H1 (cell line): ENCODE data around the gene TSHZ2. TPM values are rescaled to one million over a fixed set of nuclear protein-coding genes. Genes with fewer than 3 reads are reported as not detected.

Source experiments
- CTCF ChIA-PET: fragments of 300-600 bp; sonication (Branson Sonifier 250); formaldehyde crosslinking; loops from one replicate; lab custom pipeline; 2021; ENCODE audit not compliant: partially characterized antibody; lab: Charles Lee
- POLR2A ChIA-PET: fragments of 300-600 bp; sonication (Branson Sonifier 250); formaldehyde crosslinking; loops from one replicate; lab custom pipeline; 2021; ENCODE audit warnings: inconsistent platforms; ENCODE audit not compliant: partially characterized antibody; lab: Charles Lee
- DNase-seq, 2 experiments: peaks; one replicate each; pipeline versions ENCODE4 v3.0.0 to v3.0.0-alpha.2; 2010 to 2022; ENCODE audit warnings: low spot score in 2 of 2, low read depth in 1 of 2, mixed read lengths in 1 of 2
- FAIRE-seq: peaks from 2 replicates; lab custom pipeline; 2011; peaks lifted over from hg19 to GRCh38; lab: Jason Lieb, UNC
- H2AFZ ChIP-seq: 2 replicates; pipeline ENCODE4 v1.8.1; 2012; ENCODE audit warnings: low read length, inconsistent platforms
- H2AK5ac ChIP-seq: 2 replicates; pipeline ENCODE4 v1.6.1; 2013; ENCODE audit warnings: low read depth, low read length
- H2BK120ac ChIP-seq: replicated peaks from 2 replicates; pipeline ENCODE3; 2013; ENCODE audit warnings: low read depth, low read length, inconsistent platforms
- H2BK12ac ChIP-seq: 2 replicates; pipeline ENCODE4 v1.6.1; 2013; ENCODE audit warnings: low read depth, low read length
- H2BK15ac ChIP-seq: 2 replicates; pipeline ENCODE4 v1.6.1; 2013; ENCODE audit warnings: low read length
- H2BK20ac ChIP-seq: 2 replicates; pipeline ENCODE4 v1.6.1; 2013; ENCODE audit warnings: low read length
- H2BK5ac ChIP-seq: 2 replicates; pipeline ENCODE4 v1.6.1; 2013; ENCODE audit warnings: low read depth, low read length
- H3K14ac ChIP-seq: 2 replicates; pipeline ENCODE4 v1.6.1; 2013; ENCODE audit warnings: inconsistent platforms; ENCODE audit not compliant: insufficient read length
- H3K18ac ChIP-seq: 2 replicates; pipeline ENCODE4 v1.6.1; 2013; ENCODE audit warnings: low read length; ENCODE audit errors: extremely low read depth
- H3K23ac ChIP-seq: 2 replicates; pipeline ENCODE4 v1.6.1; 2013; ENCODE audit warnings: inconsistent platforms; ENCODE audit not compliant: insufficient read length
- H3K23me2 ChIP-seq: 2 replicates; pipeline ENCODE4 v1.6.1; 2013; ENCODE audit warnings: low read depth, low read length
- H3K27ac ChIP-seq: 2 replicates; pipeline ENCODE4 v1.6.1; 2011; ENCODE audit warnings: low read depth, low read length, inconsistent platforms
- H3K27me3 ChIP-seq, 4 experiments: replicated peaks in 1 of 4; 1 replicate in 1 of 4; 2 replicates in 3 of 4; pipeline versions ENCODE4 v1.6.1 to v1.8.1; 2011 to 2013; ENCODE audit warnings: low read length in 3 of 4, mild to moderate bottlenecking in 3 of 4, inconsistent platforms in 2 of 4, mixed read lengths in 2 of 4, moderate library complexity in 1 of 4; ENCODE audit not compliant: control insufficient read depth in 3 of 4, insufficient read depth in 3 of 4; ENCODE audit errors: extremely low read depth in 1 of 4
- H3K36me3 ChIP-seq, 4 experiments: 2 replicates each; pipeline versions ENCODE4 v1.6.1 to v1.8.1; 2011 to 2013; ENCODE audit warnings: mild to moderate bottlenecking in 4 of 4, low read length in 3 of 4, moderate library complexity in 2 of 4, control low read depth in 1 of 4, inconsistent platforms in 1 of 4; ENCODE audit not compliant: insufficient read depth in 4 of 4, control insufficient read depth in 2 of 4
- H3K4ac ChIP-seq: replicated peaks from 2 replicates; pipeline ENCODE3; 2013; ENCODE audit warnings: low read length, low read depth, mixed read lengths, inconsistent platforms; ENCODE audit not compliant: insufficient read length
- H3K4me1 ChIP-seq, 4 experiments: replicated peaks in 1 of 4; 1 replicate in 1 of 4; 2 replicates in 3 of 4; pipeline versions ENCODE4 v1.6.1 to v1.8.1; 2011 to 2013; ENCODE audit warnings: low read length in 3 of 4, inconsistent platforms in 2 of 4, mixed read lengths in 1 of 4; ENCODE audit not compliant: insufficient read depth in 4 of 4, control insufficient read depth in 3 of 4
- H3K4me2 ChIP-seq, 2 experiments: 2 replicates each; pipeline versions ENCODE4 v1.6.1 to v1.8.1; 2011 to 2013; ENCODE audit warnings: low read depth in 2 of 2, low read length in 2 of 2, control low read depth in 1 of 2, inconsistent platforms in 1 of 2, mild to moderate bottlenecking in 1 of 2; ENCODE audit not compliant: insufficient read depth in 1 of 2
- H3K4me3 ChIP-seq, 4 experiments: fragments of 200-600, 300-600 bp in 1 of 4; sonication (generic), shearing (Covaris generic), sonication (Bioruptor Twin) in 1 of 4; 2 replicates each; pipeline versions ENCODE4 v1.5.1 to v1.8.1; 2011 to 2016; ENCODE audit warnings: low read length in 4 of 4, low read depth in 3 of 4, control low read depth in 2 of 4, inconsistent platforms in 2 of 4, mild to moderate bottlenecking in 2 of 4, mixed read lengths in 1 of 4, moderate library complexity in 1 of 4; ENCODE audit not compliant: insufficient read depth in 2 of 4; ENCODE audit errors: extremely low read depth in 1 of 4
- H3K56ac ChIP-seq: replicated peaks from 2 replicates; pipeline ENCODE3; 2013; ENCODE audit warnings: low read depth, mild to moderate bottlenecking, mixed read lengths, low read length, inconsistent platforms; ENCODE audit not compliant: insufficient read length
- H3K79me1 ChIP-seq: 2 replicates; pipeline ENCODE4 v1.6.1; 2013; ENCODE audit warnings: low read depth, low read length, control low read depth
- H3K79me2 ChIP-seq, 2 experiments: 2 replicates each; pipeline versions ENCODE4 v1.6.1 to v1.8.1; 2012 to 2013; ENCODE audit warnings: low read length in 2 of 2, mild to moderate bottlenecking in 2 of 2, inconsistent platforms in 1 of 2; ENCODE audit not compliant: insufficient read depth in 2 of 2, control insufficient read depth in 1 of 2
- H3K9ac ChIP-seq, 4 experiments: replicated peaks in 1 of 4; 1 replicate in 1 of 4; 2 replicates in 3 of 4; pipeline versions ENCODE4 v1.6.1 to v1.8.1; 2011 to 2013; ENCODE audit warnings: low read depth in 3 of 4, low read length in 3 of 4, control low read depth in 2 of 4, mild to moderate bottlenecking in 2 of 4, moderate library complexity in 2 of 4, inconsistent platforms in 1 of 4; ENCODE audit errors: extremely low read depth in 1 of 4
- H3K9me3 ChIP-seq, 2 experiments: 2 replicates each; pipeline versions ENCODE4 v1.6.1 to v1.8.1; 2012 to 2013; ENCODE audit warnings: mild to moderate bottlenecking in 2 of 2, moderate library complexity in 2 of 2, control low read depth in 1 of 2, inconsistent platforms in 1 of 2, low read depth in 1 of 2, low read length in 1 of 2, mixed read lengths in 1 of 2; ENCODE audit not compliant: insufficient read depth in 2 of 2
- H4K20me1 ChIP-seq, 2 experiments: replicated peaks in 1 of 2; 2 replicates each; pipeline versions ENCODE3 to v1.8.1; 2011 to 2013; ENCODE audit warnings: inconsistent platforms in 2 of 2, low read length in 2 of 2, mild to moderate bottlenecking in 1 of 2; ENCODE audit not compliant: insufficient read depth in 2 of 2, control insufficient read depth in 1 of 2
- H4K5ac ChIP-seq: 2 replicates; pipeline ENCODE4 v1.6.1; 2013; ENCODE audit warnings: low read length, low read depth, mixed read lengths, inconsistent platforms; ENCODE audit not compliant: insufficient read length
- H4K8ac ChIP-seq: 2 replicates; pipeline ENCODE4 v1.8.0; 2013; ENCODE audit warnings: mild to moderate bottlenecking, moderate library complexity, low read length, inconsistent platforms; ENCODE audit not compliant: insufficient read depth; ENCODE audit errors: extremely low read depth
- H4K91ac ChIP-seq: replicated peaks from 2 replicates; pipeline ENCODE3; 2013; ENCODE audit warnings: low read length, mixed read lengths, inconsistent platforms; ENCODE audit not compliant: insufficient read length
- ATF2 ChIP-seq: IDR thresholded peaks from 2 replicates; pipeline ENCODE4 v1.6.1; 2012; ENCODE audit warnings: low read length, inconsistent platforms
- BRCA1 ChIP-seq: IDR thresholded peaks from 2 replicates; pipeline ENCODE4 v1.6.1; 2012; ENCODE audit warnings: low read depth, low read length, improper control_type of control experiment
- CHD2 ChIP-seq: IDR thresholded peaks from 2 replicates; pipeline ENCODE4 v1.6.1; 2012; ENCODE audit warnings: low read length, improper control_type of control experiment
- POLR2AphosphoS5 ChIP-seq: IDR thresholded peaks from 2 replicates; pipeline ENCODE4 v1.6.1; 2011; ENCODE audit warnings: low read depth, low read length
- POU5F1 ChIP-seq: IDR thresholded peaks from 2 replicates; pipeline ENCODE4 v1.6.1; 2011; ENCODE audit warnings: low read depth, mild to moderate bottlenecking, low read length, moderate library complexity
- SP4 ChIP-seq: IDR thresholded peaks from 2 replicates; pipeline ENCODE4 v1.6.1; 2012; ENCODE audit warnings: low read length, inconsistent platforms
- WGBS, 2 experiments: shearing (Covaris generic) in 1 of 2; methylation state at CpG; one replicate each; pipeline versions ENCODE4 v1.1.6 to v1.1.7; 2013 to 2015; ENCODE audit warnings: low lambda C conversion rate in 2 of 2, mixed read lengths in 2 of 2, inconsistent platforms in 1 of 2, low coverage in 1 of 2, missing lambda C conversion rate in 1 of 2; ENCODE audit not compliant: insufficient replicate concordance in 2 of 2, insufficient coverage in 1 of 2, insufficient read length in 1 of 2; ENCODE audit errors: extremely low coverage in 1 of 2, missing lambda C conversion rate in 1 of 2; 5-methylcytosine and 5-hydroxymethylcytosine counted together
- polyA plus RNA-seq, 7 experiments: library from polyadenylated mRNA; depleted of rRNA in 3 of 7; stranded (reverse) in 5 of 7; unstranded in 2 of 7; fragments of >200 nt in 5 of 7; fragments of 200-250 nt in 2 of 7; gene quantifications; 1 replicate in 5 of 7; 2 replicates in 1 of 7; 4 replicates in 1 of 7; pipeline versions ENCODE4 v1.2.1 to v1.2.3, GENCODE V29; 2011 to 2013; ENCODE audit warnings: missing spikeins in 2 of 7, mixed read lengths in 2 of 7
- total RNA-seq: library from RNA; stranded (reverse); fragmentation: NEBNext Ultra II Directional; extraction: Animal tissue kit (Norgen Biotek cat#: 25700); gene quantifications from 2 replicates; pipeline ENCODE4 v1.2.1, GENCODE V29; 2021
- TF ChIP-seq, protein P1 (sequence below): IDR thresholded peaks from 2 replicates; pipeline ENCODE4 v1.6.1; 2012; ENCODE audit warnings: inconsistent platforms

The TSHZ2 gene
- total and polyA plus RNA-seq, 2 of the 8 experiments (the other 6 are each of a cell fraction or from before 2014, with no cell fraction given), result 0.14 to 0.30 TPM

DNA sequence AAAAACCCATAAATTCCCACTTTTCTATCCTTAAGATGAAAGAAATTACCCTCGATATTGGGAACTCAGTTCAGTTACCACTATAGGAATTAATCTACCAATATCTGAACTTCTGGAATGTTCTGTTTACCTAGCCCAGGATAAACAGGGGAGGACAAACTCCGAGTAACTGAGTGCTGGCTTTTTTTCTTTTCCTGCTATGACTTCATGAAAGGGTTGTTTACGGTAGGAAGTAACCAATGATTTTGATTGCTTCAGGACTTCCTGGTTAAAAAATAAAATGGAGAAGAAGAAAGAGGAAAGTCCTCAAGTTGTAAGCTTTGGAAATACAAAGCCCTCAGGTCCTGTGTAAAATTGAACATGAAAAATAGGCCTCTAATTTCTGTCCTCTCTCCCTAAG, 453.8 kb downstream of the TSHZ2 start:
- POLR2A ChIA-PET, result interaction anchor here (0.6 kb wide), 1 partner anchor 436 kb away, joined by 3 read pairs; no protein-coding TSS in a partner anchor
- CTCF ChIA-PET, result no interaction called here
- Histone ChIP-seq H3K4me1 (peaks cover 0 to 3% (median 0%) of the 10 kb centered on the region in 4 experiments; a peak in 1 of 7 replicates), H2BK15ac (no peak overlapping the region), H3K79me1 (no peaks in the 10 kb centered on the region), H2BK120ac (no peak overlapping the region), H2BK12ac (no peak overlapping the region), H3K14ac (no peak overlapping the region), H3K36me3 (no peaks in the 10 kb centered on the region), H3K79me2 (no peaks in the 10 kb centered on the region), H4K5ac (no peak overlapping the region), H2AK5ac (no peak overlapping the region), H3K27me3 (no peaks in the 10 kb centered on the region), H3K27ac (no peak overlapping the region), H2BK20ac (no peak overlapping the region), H4K91ac (no peak overlapping the region), H3K9me3 (no peaks in the 10 kb centered on the region), H3K9ac (no peak overlapping the region), H2AFZ (no peak overlapping the region), H3K18ac (no peak overlapping the region), H4K8ac (no peak overlapping the region), H3K4ac (no peak overlapping the region), H3K23me2 (no peaks in the 10 kb centered on the region), H3K4me3 (no peak overlapping the region), H3K4me2 (no peak overlapping the region), H3K56ac (no peak overlapping the region), H3K23ac (no peak overlapping the region), H4K20me1 (no peaks in the 10 kb centered on the region), H2BK5ac (no peak overlapping the region)
- FAIRE-seq (no peak), DNase-seq (no peak)
- WGBS, 2 experiments, result 92% methylated on average over 3 of the region's 3 CpGs; no CpG with 5 or more reads in 1 of the 2 experiments
- TF ChIP-seq SP4, result no peak
- TF ChIP-seq CHD2, result no peak
- no peak for TF ChIP-seq ATF2
- TF ChIP-seq POLR2AphosphoS5, result no peak
- TF ChIP-seq BRCA1, result no peak
- TF ChIP-seq POU5F1, result no peak
- TF ChIP-seq, protein P1, sequence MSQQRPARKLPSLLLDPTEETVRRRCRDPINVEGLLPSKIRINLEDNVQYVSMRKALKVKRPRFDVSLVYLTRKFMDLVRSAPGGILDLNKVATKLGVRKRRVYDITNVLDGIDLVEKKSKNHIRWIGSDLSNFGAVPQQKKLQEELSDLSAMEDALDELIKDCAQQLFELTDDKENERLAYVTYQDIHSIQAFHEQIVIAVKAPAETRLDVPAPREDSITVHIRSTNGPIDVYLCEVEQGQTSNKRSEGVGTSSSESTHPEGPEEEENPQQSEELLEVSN, result no peak
